Measurements from ENCODE around the gene MRPL12. TPM values are rescaled to one million over a fixed set of nuclear protein-coding genes. Genes with fewer than 3 reads are reported as not detected.

Gene MRPL12
- total RNA-seq, 3 donors from 2014 or later (not counting 1 experiment from before 2014, with no cell fraction given), result 16.3 to 24.4 (median 17.5) TPM

DNA sequence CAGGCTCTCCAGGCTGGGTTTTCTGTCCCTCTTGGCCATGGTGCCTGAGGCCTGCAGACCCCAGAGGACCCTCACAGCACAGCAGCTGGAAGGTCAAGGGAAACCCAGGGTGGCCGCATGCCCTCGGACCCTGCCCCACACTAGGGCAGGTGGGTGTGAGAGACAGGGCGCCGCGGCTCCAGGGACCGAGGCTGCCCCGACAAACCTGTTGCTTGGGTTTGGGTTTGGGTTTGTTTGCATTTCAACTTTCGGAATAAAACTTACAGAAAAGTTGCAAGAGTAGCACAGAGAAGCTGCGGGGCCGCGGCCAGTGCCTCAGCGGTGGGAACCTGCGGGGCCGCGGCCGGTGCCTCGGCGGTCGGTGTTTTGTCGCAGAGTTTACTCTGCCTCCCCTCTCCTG, 11.6 kb upstream of the MRPL12 start:
- 97% methylated on average over 20 of the region's 20 CpGs for WGBS (ENCODE audit: insufficient coverage)
- H3K36me3 ChIP-seq (ENCODE audit: control insufficient read depth, insufficient read depth, low read length), result peaks cover 89% of the 10 kb centered on the region
- Mint-ChIP-seq H3K27me3 (ENCODE audit: low read depth in 2 of 2) (no peaks in the 10 kb centered on the region), H3K27ac (no peak overlapping the region), H3K9me3 (no peaks in the 10 kb centered on the region), H3K4me3 (no peak overlapping the region), H3K36me3 (no peaks in the 10 kb centered on the region), H3K4me1 (peaks cover 11 to 22% of the 10 kb centered on the region in 2 donors)
- H3K9me3 ChIP-seq (ENCODE audit: control insufficient read depth, insufficient read depth, low read length), result no peaks in the 10 kb centered on the region
- H3K27me3 ChIP-seq (ENCODE audit: control insufficient read depth, insufficient read depth, low read length), result no peaks in the 10 kb centered on the region
- no peak for DNase-seq
- no peak overlapping the region for H3K4me3 ChIP-seq (ENCODE audit: low read length)
- no peak for ATAC-seq
- H3K4me1 ChIP-seq (ENCODE audit: control insufficient read depth, insufficient read depth, low read length), result no peaks in the 10 kb centered on the region
- no peak overlapping the region for H3K27ac ChIP-seq (ENCODE audit: low read length)
- intact Hi-C loops (cut with micrococcal nuclease), result no loop called here
- TF ChIP-seq, protein P1, sequence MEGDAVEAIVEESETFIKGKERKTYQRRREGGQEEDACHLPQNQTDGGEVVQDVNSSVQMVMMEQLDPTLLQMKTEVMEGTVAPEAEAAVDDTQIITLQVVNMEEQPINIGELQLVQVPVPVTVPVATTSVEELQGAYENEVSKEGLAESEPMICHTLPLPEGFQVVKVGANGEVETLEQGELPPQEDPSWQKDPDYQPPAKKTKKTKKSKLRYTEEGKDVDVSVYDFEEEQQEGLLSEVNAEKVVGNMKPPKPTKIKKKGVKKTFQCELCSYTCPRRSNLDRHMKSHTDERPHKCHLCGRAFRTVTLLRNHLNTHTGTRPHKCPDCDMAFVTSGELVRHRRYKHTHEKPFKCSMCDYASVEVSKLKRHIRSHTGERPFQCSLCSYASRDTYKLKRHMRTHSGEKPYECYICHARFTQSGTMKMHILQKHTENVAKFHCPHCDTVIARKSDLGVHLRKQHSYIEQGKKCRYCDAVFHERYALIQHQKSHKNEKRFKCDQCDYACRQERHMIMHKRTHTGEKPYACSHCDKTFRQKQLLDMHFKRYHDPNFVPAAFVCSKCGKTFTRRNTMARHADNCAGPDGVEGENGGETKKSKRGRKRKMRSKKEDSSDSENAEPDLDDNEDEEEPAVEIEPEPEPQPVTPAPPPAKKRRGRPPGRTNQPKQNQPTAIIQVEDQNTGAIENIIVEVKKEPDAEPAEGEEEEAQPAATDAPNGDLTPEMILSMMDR (IDR thresholded peaks at IDR 0.05), result no peak

DNA sequence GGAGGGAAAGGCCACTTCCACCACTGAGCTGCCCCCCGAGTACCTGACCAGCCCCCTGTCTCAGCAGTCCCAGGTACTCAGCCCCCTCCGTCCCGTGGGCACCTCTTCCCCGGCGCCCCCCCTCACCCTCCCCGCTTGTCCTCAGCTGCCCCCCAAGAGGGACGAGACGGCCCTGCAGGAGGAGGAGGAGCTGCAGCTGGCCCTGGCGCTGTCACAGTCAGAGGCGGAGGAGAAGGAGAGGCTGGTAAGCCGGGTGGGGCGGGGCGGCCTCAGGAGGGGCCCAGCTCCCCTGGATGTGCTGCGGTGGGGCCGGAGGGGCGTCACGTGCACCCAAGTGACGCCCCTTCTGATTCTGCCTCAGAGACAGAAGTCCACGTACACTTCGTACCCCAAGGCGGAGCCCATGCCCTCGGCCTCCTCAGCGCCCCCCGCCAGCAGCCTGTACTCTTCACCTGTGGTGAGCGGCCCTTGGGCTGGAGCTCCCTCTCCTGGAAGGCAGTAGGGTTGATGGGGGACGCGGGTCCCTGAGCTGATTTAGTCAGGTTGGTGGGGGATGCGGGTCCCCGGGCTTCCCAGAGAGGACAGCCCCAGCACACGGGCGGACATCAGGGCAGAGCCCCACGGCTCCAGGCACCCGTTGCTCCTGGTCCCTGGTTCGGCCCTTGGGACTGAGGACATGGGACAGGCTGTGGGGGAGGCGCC, 9.5 kb upstream of the MRPL12 start:
- Histone ChIP-seq H3K4me1 (ENCODE audit: control insufficient read depth, insufficient read depth, low read length) (no peaks in the 10 kb centered on the region), H3K36me3 (ENCODE audit: control insufficient read depth, insufficient read depth, low read length) (peaks cover 94% of the 10 kb centered on the region), H3K4me3 (ENCODE audit: low read length) (no peak overlapping the region), H3K27me3 (ENCODE audit: control insufficient read depth, insufficient read depth, low read length) (no peaks in the 10 kb centered on the region), H3K9me3 (ENCODE audit: control insufficient read depth, insufficient read depth, low read length) (no peaks in the 10 kb centered on the region), H3K27ac (ENCODE audit: low read length) (no peak overlapping the region)
- Mint-ChIP-seq H3K36me3 (no peaks in the 10 kb centered on the region), H3K4me1 (peaks cover 11 to 14% of the 10 kb centered on the region in 2 donors), H3K27me3 (ENCODE audit: low read depth in 2 of 2) (no peaks in the 10 kb centered on the region), H3K27ac (no peak overlapping the region), H3K4me3 (no peak overlapping the region), H3K9me3 (no peaks in the 10 kb centered on the region)
- no peak for ATAC-seq
- intact Hi-C loops (cut with micrococcal nuclease), result no loop called here
- TF ChIP-seq, protein P1 (IDR thresholded peaks at IDR 0.05), result no peak
- no peak for DNase-seq
- WGBS (ENCODE audit: insufficient coverage), result 96% methylated on average over 34 of the region's 35 CpGs

- Mint-ChIP-seq H3K4me3 (no peak overlapping the region), H3K27me3 (ENCODE audit: low read depth in 2 of 2) (no peaks in the 10 kb centered on the region), H3K36me3 (no peaks in the 10 kb centered on the region), H3K9me3 (no peaks in the 10 kb centered on the region), H3K4me1 (peaks cover 3 to 4% of the 10 kb centered on the region in 2 donors), H3K27ac (no peak overlapping the region)
- DNase-seq (no peak), ATAC-seq (no peak)
- no peaks in the 10 kb centered on the region for H3K9me3 ChIP-seq (ENCODE audit: control insufficient read depth, insufficient read depth, low read length)
- TF ChIP-seq, protein P1 (IDR thresholded peaks at IDR 0.05), result no peak
- intact Hi-C loops (cut with micrococcal nuclease), result no loop called here
- no peak overlapping the region for H3K4me3 ChIP-seq (ENCODE audit: low read length)
- no peaks in the 10 kb centered on the region for H3K4me1 ChIP-seq (ENCODE audit: control insufficient read depth, insufficient read depth, low read length)
- H3K36me3 ChIP-seq (ENCODE audit: control insufficient read depth, insufficient read depth, low read length), result peaks cover 84% of the 10 kb centered on the region
- WGBS (ENCODE audit: insufficient coverage), result 98% methylated on average over 19 of the region's 19 CpGs
- no peak overlapping the region for H3K27ac ChIP-seq (ENCODE audit: low read length)
- no peaks in the 10 kb centered on the region for H3K27me3 ChIP-seq (ENCODE audit: control insufficient read depth, insufficient read depth, low read length)
Measured at GRCh38 chr17:81694810-81695209, 8.4 kb upstream of the MRPL12 start.

- no peaks in the 10 kb centered on the region for H3K36me3 Mint-ChIP-seq
- Histone ChIP-seq H3K4me1 (ENCODE audit: control insufficient read depth, insufficient read depth, low read length) (no peaks in the 10 kb centered on the region), H3K4me3 (ENCODE audit: low read length) (no peak overlapping the region), H3K27me3 (ENCODE audit: control insufficient read depth, insufficient read depth, low read length) (no peaks in the 10 kb centered on the region), H3K27ac (ENCODE audit: low read length) (no peak overlapping the region), H3K36me3 (ENCODE audit: control insufficient read depth, insufficient read depth, low read length) (peaks cover 80% of the 10 kb centered on the region), H3K9me3 (ENCODE audit: control insufficient read depth, insufficient read depth, low read length) (no peaks in the 10 kb centered on the region)
- DNase-seq, result no peak
- WGBS (ENCODE audit: insufficient coverage), result 95% methylated on average over 6 of the region's 6 CpGs
- H3K9me3 Mint-ChIP-seq, result no peaks in the 10 kb centered on the region
- H3K27me3 Mint-ChIP-seq (ENCODE audit: low read depth in 2 of 2), result no peaks in the 10 kb centered on the region
- no peak for ATAC-seq
- intact Hi-C loops (cut with micrococcal nuclease), result no loop called here
- H3K27ac Mint-ChIP-seq, result no peak overlapping the region
- TF ChIP-seq, protein P1 (IDR thresholded peaks at IDR 0.05), result no peak
- H3K4me1 Mint-ChIP-seq, result no peaks in the 10 kb centered on the region
- H3K4me3 Mint-ChIP-seq, result no peak overlapping the region
Measured at GRCh38 chr17:81695211-81695610, 8.0 kb upstream of the MRPL12 start.

Data from natural killer cell (primary cell).